ENCODE measurements around the gene IGHMBP2.

DNA sequence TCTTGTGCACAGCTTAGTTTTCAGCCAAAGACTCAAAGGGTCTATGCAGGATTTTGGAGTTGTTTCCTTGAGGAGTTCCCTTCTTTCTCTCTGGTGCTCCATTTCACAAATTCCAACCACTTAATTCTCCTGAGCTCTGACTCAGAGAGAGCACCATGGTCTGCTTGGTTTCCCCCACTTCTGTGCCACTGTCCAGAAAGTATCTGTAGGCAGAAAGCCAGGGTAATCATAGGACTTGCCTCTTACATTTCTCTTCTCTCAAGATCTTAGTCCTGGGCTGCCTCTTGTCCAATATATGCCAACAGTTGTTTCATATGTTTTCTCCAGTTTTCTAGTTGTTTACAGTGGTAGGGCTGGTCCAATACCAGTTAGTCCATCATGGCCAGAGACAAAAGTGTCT, 83.5 kb downstream of the IGHMBP2 start:
- TF ChIP-seq, protein P1, sequence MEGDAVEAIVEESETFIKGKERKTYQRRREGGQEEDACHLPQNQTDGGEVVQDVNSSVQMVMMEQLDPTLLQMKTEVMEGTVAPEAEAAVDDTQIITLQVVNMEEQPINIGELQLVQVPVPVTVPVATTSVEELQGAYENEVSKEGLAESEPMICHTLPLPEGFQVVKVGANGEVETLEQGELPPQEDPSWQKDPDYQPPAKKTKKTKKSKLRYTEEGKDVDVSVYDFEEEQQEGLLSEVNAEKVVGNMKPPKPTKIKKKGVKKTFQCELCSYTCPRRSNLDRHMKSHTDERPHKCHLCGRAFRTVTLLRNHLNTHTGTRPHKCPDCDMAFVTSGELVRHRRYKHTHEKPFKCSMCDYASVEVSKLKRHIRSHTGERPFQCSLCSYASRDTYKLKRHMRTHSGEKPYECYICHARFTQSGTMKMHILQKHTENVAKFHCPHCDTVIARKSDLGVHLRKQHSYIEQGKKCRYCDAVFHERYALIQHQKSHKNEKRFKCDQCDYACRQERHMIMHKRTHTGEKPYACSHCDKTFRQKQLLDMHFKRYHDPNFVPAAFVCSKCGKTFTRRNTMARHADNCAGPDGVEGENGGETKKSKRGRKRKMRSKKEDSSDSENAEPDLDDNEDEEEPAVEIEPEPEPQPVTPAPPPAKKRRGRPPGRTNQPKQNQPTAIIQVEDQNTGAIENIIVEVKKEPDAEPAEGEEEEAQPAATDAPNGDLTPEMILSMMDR (IDR thresholded peaks at IDR 0.05): no peak
- no peak for TF ChIP-seq POLR2A (IDR thresholded peaks at IDR 0.05)
